GM18498 (cell line): Measurements from ENCODE around the gene PCDHGB3.
A peak's percentile ranks its signal among the peaks of the same experiment; 100 is the strongest.
"Not testable (repeated sequence)": the region's sequence is repeated elsewhere in the genome, so short reads cannot be mapped to it uniquely, and the experiment has no call there.

Source experiments
- ATAC-seq: cut with Tn5 transposase; IDR thresholded peaks from one replicate; pipeline ENCODE4 v1.9.1; 2021; ENCODE audit warnings: mild to moderate bottlenecking, moderate library complexity; ENCODE audit not compliant: unreplicated experiment

Gene PCDHGB3

DNA sequence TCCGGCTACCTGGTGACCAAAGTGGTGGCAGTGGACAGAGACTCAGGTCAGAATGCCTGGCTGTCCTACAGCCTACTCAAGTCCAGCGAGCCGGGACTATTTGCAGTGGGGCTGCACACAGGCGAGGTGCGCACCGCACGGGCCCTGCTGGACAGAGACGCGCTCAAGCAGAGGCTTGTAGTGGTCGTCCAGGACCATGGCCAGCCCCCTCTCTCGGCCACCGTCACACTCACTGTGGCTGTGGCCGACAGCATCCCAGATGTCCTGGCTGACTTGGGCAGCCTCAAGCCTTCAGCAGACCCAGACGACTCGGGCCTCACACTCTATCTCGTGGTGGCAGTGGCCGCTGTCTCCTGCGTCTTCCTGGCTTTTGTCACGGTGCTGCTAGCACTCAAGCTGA, 13.1 kb upstream of the PCDHGB3 start:
- no peak for ATAC-seq

DNA sequence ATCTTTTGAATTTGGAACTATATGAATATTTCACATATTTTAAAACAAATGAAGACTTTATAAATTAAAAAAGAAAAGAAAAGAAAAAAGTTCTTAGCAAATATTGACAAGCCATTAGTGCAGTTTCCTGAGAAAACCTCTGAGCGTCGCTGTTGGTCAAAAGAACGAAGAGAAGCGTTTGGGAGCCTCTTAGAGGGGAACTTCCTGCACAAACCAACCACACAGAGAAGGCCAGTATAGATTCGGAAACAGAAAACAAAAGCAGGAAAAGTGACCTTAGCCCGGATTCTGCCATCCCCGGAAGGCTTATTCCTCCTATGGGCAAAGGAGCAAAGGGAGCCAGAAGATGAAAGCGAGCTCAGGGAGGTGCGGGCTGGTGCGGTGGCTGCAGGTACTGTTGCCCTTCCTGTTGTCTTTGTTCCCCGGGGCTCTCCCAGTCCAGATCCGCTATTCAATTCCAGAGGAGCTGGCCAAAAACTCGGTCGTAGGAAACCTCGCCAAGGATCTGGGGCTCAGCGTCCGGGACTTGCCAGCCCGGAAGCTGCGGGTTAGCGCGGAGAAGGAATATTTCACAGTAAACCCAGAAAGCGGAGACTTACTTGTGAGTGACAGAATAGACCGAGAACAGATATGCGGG, 10.1 kb upstream of the PCDHGB3 start, which contains the start of gene PCDHGB2:
PCDHGB2 (plus strand) TSS at position 205 of the 637 bp plus-strand sequence; CDS start at position 347, 142 bp downstream.
- peak; percentile 66 for ATAC-seq

DNA sequence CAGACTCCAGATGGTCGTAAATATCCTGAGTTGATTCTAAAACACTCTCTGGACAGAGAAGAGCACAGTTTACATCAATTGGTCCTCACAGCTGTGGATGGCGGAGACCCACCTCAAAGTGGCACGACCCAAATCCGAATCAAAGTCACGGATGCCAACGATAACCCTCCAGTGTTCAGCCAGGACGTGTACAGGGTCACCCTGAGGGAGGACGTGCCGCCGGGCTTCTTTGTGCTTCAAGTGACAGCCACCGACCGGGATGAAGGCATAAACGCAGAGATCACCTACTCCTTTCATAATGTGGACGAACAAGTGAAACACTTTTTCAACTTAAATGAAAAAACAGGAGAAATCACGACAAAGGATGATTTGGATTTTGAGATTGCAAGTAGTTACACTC, 9.4 kb upstream of the PCDHGB3 start:
- ATAC-seq = no peak

DNA sequence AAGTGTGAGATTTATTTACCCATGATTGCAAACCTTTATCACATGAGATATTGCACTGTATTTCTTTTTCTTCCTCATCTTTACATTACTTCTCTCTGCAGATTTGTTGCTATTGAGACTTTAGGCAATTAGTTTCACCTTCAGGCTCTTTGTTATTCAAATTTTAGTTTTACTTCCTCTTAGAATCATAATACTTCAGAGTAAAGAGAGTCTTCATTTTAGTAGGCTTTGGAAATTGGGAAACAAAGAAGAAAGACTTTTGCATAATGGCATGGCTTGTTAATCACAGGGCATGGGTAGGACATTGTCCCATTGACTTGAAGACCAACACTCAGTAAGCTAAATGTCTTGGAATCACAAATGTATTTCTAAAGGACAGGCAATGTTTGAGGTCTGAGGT, 7.3 kb upstream of the PCDHGB3 start:
- ATAC-seq = no peak

DNA sequence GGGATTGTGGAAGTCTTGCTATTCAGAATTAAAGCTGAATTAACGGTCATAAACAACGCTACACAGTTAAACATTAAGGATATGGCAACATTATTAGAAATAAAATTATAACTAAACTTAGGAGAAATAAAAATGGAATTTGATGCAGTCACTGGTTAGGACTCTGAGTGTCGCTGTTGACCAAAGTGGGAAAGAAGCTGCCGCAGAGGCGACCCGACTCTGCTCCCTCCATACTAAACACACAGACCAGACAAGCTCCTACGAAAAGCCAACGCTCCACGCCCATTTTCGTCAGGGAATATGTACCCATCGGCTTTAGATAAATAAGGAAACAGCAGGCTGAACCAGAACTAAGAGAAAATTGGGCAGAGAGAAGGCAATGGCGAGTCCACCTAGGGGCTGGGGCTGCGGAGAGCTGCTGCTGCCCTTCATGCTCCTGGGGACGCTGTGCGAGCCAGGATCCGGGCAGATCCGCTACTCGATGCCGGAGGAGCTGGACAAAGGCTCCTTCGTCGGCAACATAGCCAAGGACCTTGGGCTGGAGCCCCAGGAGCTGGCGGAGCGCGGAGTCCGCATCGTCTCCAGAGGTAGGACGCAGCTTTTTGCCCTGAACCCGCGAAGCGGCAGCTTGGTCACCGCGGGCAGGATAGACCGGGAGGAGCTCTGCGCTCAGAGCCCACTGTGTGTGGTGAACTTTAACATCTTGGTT, 5.9 kb upstream of the PCDHGB3 start, which contains the start of gene PCDHGA5:
PCDHGA5 (plus strand) TSS at position 211 of the 709 bp plus-strand sequence; CDS start at position 380, 169 bp downstream.
- ATAC-seq = no peak

DNA sequence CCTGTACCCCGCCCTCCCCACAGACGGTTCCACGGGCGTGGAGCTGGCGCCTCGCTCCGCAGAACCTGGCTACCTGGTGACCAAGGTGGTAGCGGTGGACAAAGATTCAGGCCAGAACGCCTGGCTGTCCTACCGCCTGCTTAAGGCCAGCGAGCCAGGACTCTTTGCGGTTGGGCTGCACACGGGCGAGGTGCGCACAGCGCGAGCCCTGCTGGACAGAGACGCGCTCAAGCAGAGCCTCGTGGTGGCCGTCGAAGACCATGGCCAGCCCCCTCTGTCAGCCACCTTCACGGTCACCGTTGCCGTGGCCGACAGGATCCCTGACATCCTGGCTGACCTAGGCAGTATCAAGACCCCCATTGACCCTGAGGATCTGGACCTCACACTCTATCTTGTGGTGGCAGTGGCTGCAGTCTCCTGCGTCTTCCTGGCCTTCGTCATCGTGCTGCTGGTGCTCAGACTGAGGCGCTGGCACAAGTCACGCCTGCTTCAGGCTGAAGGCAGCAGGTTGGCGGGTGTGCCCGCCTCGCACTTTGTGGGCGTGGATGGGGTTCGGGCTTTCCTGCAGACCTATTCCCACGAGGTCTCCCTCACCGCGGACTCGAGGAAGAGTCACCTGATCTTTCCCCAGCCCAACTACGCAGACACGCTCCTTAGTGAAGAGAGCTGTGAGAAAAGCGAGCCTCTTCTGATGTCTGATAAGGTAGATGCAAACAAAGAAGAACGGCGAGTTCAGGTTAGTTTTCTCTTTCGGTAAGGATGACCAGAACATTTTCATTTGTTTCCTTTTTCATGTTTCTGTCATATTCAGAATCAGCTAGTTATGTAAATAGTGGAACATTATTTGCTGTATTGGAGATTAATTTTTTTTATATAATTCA, 3.8 kb upstream of the PCDHGB3 start:
- no peak for ATAC-seq

DNA sequence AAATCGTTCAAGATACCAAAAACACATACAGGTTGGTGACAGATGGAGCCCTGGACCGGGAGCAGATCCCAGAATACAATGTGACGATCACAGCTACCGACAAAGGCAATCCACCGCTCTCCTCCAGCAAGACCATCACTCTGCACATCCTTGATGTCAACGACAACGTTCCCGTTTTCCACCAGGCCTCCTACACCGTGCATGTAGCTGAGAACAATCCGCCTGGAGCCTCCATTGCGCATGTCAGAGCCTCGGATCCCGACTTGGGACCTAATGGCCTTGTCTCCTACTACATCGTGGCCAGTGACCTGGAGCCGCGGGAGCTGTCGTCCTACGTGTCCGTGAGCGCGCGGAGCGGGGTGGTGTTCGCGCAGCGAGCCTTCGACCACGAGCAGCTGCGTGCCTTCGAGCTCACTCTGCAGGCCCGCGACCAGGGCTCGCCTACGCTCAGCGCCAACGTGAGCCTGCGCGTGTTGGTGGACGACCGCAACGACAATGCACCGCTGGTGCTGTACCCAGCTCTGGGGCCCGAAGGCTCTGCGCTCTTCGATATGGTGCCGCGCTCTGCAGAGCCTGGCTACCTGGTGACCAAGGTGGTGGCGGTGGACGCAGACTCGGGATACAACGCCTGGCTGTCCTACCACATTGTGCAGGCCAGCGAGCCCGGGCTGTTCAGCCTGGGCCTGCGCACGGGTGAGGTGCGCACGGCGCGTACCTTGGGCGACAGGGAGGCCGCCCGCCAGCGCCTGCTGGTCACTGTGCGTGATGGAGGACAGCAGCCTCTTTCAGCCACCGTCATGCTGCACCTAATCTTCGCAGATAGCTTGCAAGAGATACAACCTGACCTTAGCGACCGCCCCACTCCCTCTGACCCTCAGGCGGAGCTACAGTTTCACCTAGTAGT, 1.8 kb downstream of the PCDHGB3 start:
- ATAC-seq = no peak

DNA sequence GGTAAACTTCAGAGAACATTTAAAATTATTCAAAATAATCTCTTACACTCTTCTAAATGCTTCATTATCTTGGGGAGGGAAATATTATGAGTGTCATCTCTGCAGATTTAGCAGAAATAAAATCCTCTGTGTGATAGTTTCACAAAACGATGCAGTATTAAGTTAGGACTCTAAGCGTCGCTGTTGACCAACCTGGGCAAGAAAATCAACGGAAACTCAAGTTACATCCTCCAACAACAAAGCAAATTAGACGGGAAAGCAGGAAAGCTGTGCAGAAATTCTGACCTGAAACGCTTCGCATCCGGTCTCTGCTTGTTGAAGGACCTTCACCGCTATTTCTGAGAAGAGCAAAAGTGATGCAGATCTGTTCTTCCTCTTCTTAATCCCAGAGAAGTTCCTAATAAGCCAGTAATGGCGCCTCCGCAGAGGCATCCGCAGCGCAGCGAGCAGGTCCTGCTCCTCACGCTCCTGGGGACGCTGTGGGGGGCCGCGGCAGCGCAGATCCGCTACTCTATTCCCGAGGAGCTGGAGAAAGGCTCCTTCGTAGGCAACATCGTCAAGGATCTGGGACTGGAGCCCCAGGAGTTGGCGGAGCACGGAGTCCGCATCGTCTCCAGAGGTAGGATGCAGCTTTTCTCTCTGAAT, 3.8 kb downstream of the PCDHGB3 start, which contains the start of gene PCDHGA6:
PCDHGA6 (plus strand) TSS at position 219 of the 645 bp plus-strand sequence; CDS start at position 412, 193 bp downstream.
- ATAC-seq = no peak

DNA sequence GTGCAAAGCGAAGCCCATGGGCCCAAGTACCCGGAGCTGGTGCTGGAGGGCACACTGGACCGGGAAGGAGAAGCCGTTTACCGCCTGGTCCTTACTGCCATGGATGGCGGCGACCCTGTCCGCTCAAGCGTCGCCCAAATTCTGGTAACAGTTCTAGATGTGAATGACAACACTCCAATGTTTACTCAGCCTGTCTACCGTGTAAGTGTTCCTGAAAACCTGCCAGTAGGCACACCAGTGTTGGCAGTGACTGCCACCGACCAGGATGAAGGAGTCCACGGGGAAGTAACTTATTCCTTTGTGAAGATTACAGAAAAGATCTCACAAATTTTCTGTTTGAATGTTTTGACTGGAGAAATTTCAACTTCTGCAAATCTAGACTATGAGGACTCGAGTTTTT, 4.6 kb downstream of the PCDHGB3 start:
- no peak for ATAC-seq

DNA sequence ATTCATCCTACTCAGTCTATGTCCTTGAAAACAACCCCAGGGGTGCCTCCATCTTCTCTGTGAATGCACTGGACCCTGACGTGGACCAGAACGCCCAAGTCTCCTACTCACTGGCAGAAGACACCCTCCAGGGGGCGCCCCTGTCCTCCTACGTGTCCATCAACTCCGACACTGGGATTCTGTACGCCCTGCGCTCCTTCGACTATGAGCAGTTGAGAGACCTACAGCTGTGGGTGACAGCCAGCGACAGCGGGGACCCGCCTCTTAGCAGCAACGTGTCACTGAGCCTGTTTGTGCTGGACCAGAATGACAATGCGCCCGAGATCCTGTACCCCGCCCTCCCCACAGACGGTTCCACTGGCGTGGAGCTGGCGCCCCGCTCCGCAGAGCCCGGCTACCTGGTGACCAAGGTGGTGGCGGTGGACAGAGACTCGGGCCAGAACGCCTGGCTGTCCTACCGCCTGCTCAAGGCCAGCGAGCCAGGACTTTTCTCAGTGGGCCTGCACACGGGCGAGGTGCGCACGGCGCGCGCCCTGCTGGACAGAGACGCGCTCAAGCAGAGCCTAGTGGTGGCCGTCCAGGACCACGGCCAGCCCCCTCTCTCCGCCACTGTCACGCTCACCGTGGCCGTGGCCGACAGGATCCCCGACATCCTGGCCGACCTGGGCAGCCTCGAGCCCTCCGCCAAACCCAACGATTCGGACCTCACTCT, 5.6 kb downstream of the PCDHGB3 start:
- not testable (repeated sequence) for ATAC-seq

DNA sequence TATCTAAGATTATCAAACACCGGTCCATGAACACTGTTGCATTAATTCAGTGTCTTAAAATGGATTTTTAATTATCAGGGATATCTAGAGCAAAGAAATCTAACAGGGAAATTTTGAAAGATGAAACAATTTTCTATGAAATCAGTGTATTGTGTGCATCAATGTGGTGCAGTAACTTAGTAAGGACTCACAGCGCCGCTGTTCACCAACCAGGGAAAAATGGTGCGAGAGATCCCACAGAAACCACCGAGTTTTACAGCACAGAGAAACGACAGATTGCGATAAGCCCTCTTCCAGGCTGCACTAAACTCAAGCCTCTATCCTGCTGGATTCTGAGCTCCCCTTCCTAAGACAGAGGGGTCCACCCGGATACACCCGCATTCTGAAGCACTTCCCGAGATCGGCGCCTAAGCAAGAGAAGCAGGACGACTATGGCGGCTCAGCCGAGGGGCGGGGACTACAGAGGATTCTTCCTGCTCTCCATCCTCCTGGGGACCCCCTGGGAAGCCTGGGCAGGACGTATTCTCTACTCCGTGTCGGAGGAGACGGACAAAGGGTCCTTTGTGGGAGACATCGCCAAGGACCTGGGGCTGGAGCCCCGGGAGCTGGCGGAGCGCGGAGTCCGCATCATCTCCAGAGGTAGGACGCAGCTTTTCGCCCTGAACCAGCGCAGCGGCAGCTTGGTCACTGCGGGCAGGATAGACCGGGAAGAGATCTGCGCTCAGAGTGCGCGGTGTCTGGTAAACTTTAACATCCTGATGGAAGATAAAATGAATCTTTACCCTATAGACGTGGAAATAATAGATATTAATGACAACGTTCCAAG, 12.6 kb downstream of the PCDHGB3 start, which contains the start of gene PCDHGA7:
PCDHGA7 (plus strand) TSS at position 274 of the 826 bp plus-strand sequence; CDS start at position 432, 158 bp downstream.
- no peak for ATAC-seq

DNA sequence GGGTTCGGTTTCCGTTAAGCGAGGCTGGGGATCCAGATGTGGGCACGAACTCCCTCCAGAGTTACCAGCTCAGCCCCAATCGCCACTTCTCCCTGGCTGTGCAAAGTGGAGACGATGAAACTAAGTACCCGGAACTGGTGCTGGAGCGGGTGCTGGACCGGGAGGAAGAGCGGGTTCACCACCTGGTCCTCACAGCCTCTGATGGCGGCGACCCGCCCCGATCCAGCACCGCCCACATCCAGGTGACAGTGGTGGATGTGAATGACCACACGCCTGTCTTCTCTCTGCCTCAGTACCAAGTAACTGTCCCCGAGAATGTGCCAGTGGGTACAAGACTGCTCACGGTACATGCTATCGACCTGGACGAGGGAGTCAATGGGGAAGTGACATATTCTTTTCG, 13.3 kb downstream of the PCDHGB3 start:
- no peak for ATAC-seq

DNA sequence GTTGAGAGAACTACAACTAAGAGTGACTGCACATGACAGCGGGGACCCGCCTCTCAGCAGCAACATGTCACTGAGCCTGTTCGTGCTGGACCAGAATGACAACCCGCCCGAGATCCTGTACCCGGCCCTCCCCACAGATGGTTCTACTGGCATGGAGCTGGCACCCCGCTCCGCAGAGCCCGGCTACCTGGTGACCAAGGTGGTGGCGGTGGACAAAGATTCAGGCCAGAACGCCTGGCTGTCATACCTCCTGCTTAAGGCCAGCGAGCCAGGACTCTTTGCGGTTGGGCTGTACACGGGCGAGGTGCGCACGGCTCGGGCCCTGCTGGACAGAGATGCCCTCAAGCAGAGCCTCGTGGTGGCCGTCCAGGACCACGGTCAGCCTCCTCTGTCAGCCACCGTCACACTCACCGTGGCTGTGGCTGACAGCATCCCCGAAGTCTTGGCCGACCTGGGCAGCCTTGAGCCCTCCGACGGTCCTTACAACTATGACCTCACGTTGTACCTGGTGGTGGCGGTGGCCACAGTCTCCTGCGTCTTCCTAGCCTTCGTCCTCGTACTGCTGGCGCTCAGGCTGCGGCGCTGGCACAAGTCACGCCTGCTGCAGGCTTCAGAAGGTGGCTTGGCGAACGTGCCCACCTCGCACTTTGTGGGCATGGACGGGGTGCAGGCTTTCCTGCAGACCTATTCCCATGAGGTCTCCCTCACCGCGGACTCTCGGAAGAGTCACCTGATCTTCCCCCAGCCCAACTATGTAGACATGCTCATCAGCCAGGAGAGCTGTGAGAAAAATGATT, 14.6 kb downstream of the PCDHGB3 start:
- no peak for ATAC-seq

DNA sequence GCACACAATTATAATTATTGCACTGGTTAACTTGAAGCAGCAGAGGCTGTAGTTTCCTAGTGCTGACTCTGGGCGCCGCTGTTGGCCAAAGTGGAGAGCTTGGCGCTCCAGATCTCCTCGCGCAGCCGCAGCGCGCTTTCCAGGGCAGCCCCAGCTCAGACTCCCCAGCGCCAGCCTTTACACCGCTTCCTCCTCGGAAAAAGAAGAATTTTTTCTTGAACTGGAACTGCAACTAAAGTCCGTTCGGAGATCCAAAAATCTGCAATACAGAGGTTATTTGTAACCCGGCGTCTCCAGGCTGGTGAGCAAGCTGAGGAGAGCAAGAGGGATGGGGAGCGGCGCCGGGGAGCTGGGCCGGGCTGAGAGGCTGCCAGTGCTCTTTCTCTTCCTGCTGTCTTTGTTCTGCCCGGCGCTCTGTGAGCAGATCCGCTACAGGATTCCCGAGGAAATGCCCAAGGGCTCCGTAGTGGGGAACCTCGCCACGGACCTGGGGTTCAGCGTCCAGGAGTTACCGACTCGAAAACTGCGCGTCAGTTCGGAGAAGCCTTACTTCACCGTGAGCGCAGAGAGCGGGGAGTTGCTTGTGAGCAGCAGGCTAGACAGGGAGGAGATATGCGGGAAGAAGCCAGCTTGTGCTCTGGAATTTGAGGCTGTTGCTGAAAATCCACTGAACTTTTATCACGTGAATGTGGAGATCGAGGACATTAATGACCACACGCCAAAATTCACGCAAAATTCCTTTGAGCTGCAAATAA, 17.7 kb downstream of the PCDHGB3 start, which contains the start of gene PCDHGB4:
PCDHGB4 (plus strand) TSS at position 142 of the 755 bp plus-strand sequence; CDS start at position 329, 187 bp downstream.
- ATAC-seq = not testable (repeated sequence)

DNA sequence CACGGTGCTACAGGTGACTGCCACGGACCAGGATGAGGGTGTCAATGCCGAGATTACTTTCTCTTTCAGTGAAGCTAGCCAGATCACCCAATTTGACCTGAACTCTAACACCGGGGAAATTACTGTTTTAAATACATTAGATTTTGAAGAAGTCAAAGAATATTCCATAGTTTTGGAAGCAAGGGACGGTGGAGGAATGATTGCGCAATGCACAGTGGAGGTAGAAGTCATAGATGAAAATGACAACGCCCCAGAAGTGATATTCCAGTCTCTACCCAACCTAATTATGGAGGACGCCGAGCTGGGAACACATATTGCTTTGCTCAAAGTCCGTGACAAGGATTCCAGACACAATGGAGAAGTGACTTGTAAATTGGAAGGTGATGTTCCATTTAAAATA, 18.6 kb downstream of the PCDHGB3 start:
- no peak for ATAC-seq
